CD4-positive, alpha-beta T cell (primary cell): ENCODE results near the gene MMP20. TPM values are rescaled to one million over a fixed set of nuclear protein-coding genes. Genes with fewer than 3 reads are reported as not detected.

Experiments used
- ATAC-seq: fragments of 200-7000 bp; cut with Tn5 transposase; one replicate; pipeline ENCODE4 v1.10.0; 2022; ENCODE audit warnings: mild to moderate bottlenecking; ENCODE audit not compliant: poor library complexity
- CTCF ChIA-PET: fragments of 350-600 bp; sonication (Branson Sonifier 250); formaldehyde crosslinking; loops from one replicate; lab custom pipeline; 2021; ENCODE audit warnings: antibody characterized with exemption, inconsistent platforms; lab: Charles Lee
- POLR2A ChIA-PET: fragments of 350-600 bp; sonication (Branson Sonifier 250); formaldehyde crosslinking; loops from one replicate; lab custom pipeline; 2021; ENCODE audit warnings: antibody characterized with exemption, inconsistent platforms; lab: Charles Lee
- DNase-seq, 14 experiments: peaks; one replicate each; pipeline ENCODE4 v3.0.0-alpha.2; 2013 to 2020; ENCODE audit warnings: mixed read lengths in 2 of 14
- H3K27ac ChIP-seq, 2 donors: one replicate each; pipeline versions ENCODE4 v1.5.1 to v1.7.0; 2013; ENCODE audit warnings: low read length in 2 of 2, low read depth in 1 of 2, mild to moderate bottlenecking in 1 of 2
- H3K27me3 ChIP-seq, 2 experiments: 1 replicate in 1 of 2; 2 replicates in 1 of 2; pipeline versions ENCODE4 v1.6.1 to v1.7.0; 2013; ENCODE audit warnings: low read length in 2 of 2, control low read depth in 1 of 2, mild to moderate bottlenecking in 1 of 2, moderate library complexity in 1 of 2; ENCODE audit not compliant: insufficient read depth in 2 of 2, control insufficient read depth in 1 of 2
- H3K36me3 ChIP-seq: one replicate; pipeline ENCODE4 v1.6.1; 2013; ENCODE audit warnings: low read length, control low read depth; ENCODE audit not compliant: insufficient read depth
- H3K4me1 ChIP-seq: one replicate; pipeline ENCODE4 v1.6.1; 2013; ENCODE audit warnings: low read length, control low read depth; ENCODE audit not compliant: insufficient read depth
- H3K4me3 ChIP-seq: one replicate; pipeline ENCODE4 v1.5.1; 2013; ENCODE audit warnings: mild to moderate bottlenecking, low read length, moderate library complexity
- H3K9me3 ChIP-seq, 2 experiments: 1 replicate in 1 of 2; 2 replicates in 1 of 2; pipeline versions ENCODE4 v1.6.1 to v1.7.0; 2013; ENCODE audit warnings: low read length in 2 of 2, mild to moderate bottlenecking in 2 of 2, control low read depth in 1 of 2, moderate library complexity in 1 of 2; ENCODE audit not compliant: control insufficient read depth in 1 of 2, insufficient read depth in 1 of 2
- H3K27ac Mint-ChIP-seq: one replicate; pipeline ENCODE4 v1.8.0; 2020; ENCODE audit warnings: mixed read lengths
- H3K27me3 Mint-ChIP-seq: one replicate; pipeline ENCODE4 v1.8.0; 2021; ENCODE audit warnings: mixed read lengths
- H3K36me3 Mint-ChIP-seq: one replicate; pipeline ENCODE4 v1.8.0; 2021; ENCODE audit warnings: low read depth, mixed read lengths
- H3K4me1 Mint-ChIP-seq: one replicate; pipeline ENCODE4 v1.8.0; 2021; ENCODE audit warnings: low read depth, mixed read lengths
- H3K4me3 Mint-ChIP-seq: one replicate; pipeline ENCODE4 v1.8.0; 2020; ENCODE audit warnings: mild to moderate bottlenecking, mixed read lengths
- H3K9me3 Mint-ChIP-seq: one replicate; pipeline ENCODE4 v1.8.0; 2020; ENCODE audit warnings: mixed read lengths
- CTCF ChIP-seq: fragments of 200-600 bp; IDR thresholded peaks from one replicate; pipeline ENCODE4 v1.8.0; 2022; ENCODE audit warnings: antibody characterized with exemption, mild to moderate bottlenecking
- intact Hi-C, 2 experiments: fragments of 100-400 bp; cut with DNase I in 1 of 2; cut with micrococcal nuclease in 1 of 2; formaldehyde crosslinking; loops; one replicate each; pipeline versions ENCODE4 v1.15.1 to v1.9.0; 2023 to 2025; cut with DNase I, micrococcal nuclease
- polyA plus RNA-seq, 2 donors: library from polyadenylated mRNA; unstranded; fragments of 120-200 nt; gene quantifications; one replicate each; pipeline ENCODE4 v1.2.1, GENCODE V29; 2013
- total RNA-seq, 174 experiments: library from RNA in 2 of 174; stranded (reverse) in 2 of 174; gene quantifications; one replicate each; pipeline ENCODE4 v1.2.3 and lab custom pipeline; 2021 to 2026

The MMP20 gene
- total RNA-seq (not detected), total RNA-seq (lab: John Stamatoyannopoulos, UW) (0 to 0.14 (median 0) reads per million in 172 experiments)
- not detected for polyA plus RNA-seq (2013, experiment 1 of 2)
- polyA plus RNA-seq (2013, experiment 2 of 2) = not detected

DNA sequence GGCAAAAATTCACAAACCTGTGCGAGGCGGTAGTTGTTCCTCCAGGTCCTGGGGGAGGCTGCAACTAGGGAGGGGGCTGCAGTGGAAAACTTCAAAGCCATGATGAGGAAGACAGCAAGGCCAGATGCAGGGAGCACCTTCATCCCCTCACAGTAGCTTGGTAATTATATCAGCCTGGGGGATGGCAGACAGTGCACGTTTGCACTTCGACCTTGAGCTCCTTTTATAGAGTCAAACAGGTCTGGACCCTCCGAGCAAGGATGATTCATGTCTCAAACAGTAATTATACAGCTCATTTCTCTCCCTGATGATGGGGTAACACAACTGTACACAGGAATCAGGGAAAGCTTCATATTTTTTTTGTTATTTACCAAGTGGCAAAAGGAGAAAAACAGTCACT, at the start of gene MMP20:
MMP20 (minus strand) TSS at position 156 of the 400 bp plus-strand sequence; CDS start at position 143, 13 bp downstream.
- Mint-ChIP-seq H3K27ac (no peak within 1 kb of the TSS), H3K36me3 (no peaks in the 10 kb centered on the region), H3K4me3 (no peak within 1 kb of the TSS), H3K9me3 (no peaks in the 10 kb centered on the region), H3K4me1 (no peaks in the 10 kb centered on the region), H3K27me3 (peaks cover 26% of the 10 kb centered on the region)
- ChIA-PET POLR2A (interaction anchor here (0.7 kb wide), 1 partner anchor 14 kb away, joined by 7 read pairs; no protein-coding TSS in a partner anchor), CTCF (no interaction called here)
- Histone ChIP-seq H3K4me1 (no peaks in the 10 kb centered on the region), H3K9me3 (no peaks in the 10 kb centered on the region), H3K27me3 (no peaks in the 10 kb centered on the region), H3K27ac (no peak within 1 kb of the TSS), H3K4me3 (no peak within 1 kb of the TSS), H3K36me3 (no peaks in the 10 kb centered on the region)
- ATAC-seq (no peak), DNase-seq (no peak)
- TF ChIP-seq CTCF = no peak
- intact Hi-C loops = no loop called here

DNA sequence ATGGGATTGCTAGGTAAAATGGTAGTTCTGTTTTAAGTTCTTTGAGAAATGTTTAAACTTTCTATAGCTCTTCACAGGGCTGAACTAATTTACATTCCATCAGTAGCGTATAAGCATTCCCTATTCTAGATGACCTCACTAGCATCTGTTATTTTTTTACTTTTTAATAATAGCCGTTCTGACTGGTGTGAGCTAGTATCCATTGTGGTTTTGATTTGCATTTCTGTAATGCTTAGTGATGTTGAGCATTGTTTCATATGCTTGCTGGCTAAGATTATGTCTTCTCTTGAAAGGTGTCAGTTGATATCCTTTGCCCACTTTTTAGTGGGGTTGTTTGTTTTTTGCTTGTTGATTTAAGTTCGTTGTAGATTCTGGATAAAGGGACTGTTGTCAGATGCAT, 44.5 kb upstream of the MMP20 start:
- Histone ChIP-seq H3K4me1 (no peaks in the 10 kb centered on the region), H3K9me3 (no peaks in the 10 kb centered on the region), H3K36me3 (no peaks in the 10 kb centered on the region), H3K27ac (no peak overlapping the region), H3K27me3 (no peaks in the 10 kb centered on the region), H3K4me3 (no peak overlapping the region)
- H3K27ac Mint-ChIP-seq = no peak overlapping the region
- no peaks in the 10 kb centered on the region for H3K9me3 Mint-ChIP-seq
- TF ChIP-seq CTCF = no peak
- no peak for DNase-seq
- intact Hi-C loops = loop anchor here in 1 of 2 experiments (5.0 kb wide), 2 partner anchors 172 to 807 kb away; no protein-coding TSS in a partner anchor
- no peaks in the 10 kb centered on the region for H3K4me1 Mint-ChIP-seq
- ATAC-seq = no peak
- ChIA-PET CTCF (no interaction called here), POLR2A (no interaction called here)
- H3K27me3 Mint-ChIP-seq = peaks cover 6% of the 10 kb centered on the region
- H3K4me3 Mint-ChIP-seq = no peak overlapping the region
- no peaks in the 10 kb centered on the region for H3K36me3 Mint-ChIP-seq

DNA sequence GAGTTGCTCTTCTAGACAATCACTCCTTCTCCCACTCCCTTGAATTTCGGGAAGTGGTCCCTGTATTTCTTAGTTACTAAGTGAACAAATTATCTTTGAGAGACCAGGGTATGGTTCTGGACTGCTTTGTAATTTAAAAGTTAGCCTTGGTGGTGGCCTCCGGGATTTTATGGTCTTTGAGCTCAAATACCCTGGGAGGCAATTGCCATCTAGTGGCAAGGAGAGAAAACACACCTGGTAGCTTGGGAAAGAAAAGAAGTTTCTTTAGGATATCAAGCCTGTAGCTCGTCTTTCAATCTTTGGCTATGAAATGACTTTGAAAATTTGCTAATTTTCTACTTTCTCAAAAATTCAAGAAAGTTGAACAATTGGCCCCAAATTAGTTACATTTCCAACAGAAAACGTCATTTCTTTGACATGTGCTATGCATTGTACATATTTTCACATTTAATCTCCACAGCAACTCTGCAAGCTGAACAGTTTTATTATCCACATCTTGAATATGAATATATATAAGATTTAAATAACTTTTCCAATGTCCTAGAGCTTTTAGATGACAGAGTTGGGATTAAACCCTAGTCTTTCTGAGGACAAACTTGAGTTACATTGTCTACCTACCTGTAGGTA, 41.3 kb upstream of the MMP20 start:
- no peaks in the 10 kb centered on the region for H3K36me3 ChIP-seq
- no peaks in the 10 kb centered on the region for H3K4me1 Mint-ChIP-seq
- peak in 5 of 14 experiments; percentile 2 to 57 (median 45) for DNase-seq
- peak; percentile 55 for ATAC-seq
- H3K4me3 ChIP-seq = no peak overlapping the region
- CTCF ChIA-PET = interaction anchor here (0.8 to 1.7 kb wide), 7 partner anchors 8 to 379 kb away, joined by 3 to 11 read pairs (median 3); no protein-coding TSS in a partner anchor
- H3K9me3 ChIP-seq = no peaks in the 10 kb centered on the region
- intact Hi-C loops = loop anchor here (1.0 to 5.0 kb wide), 4 partner anchors 169 to 804 kb away; no protein-coding TSS in a partner anchor
- POLR2A ChIA-PET = interaction anchor here (0.9 to 1.7 kb wide), 3 partner anchors 90 to 378 kb away, joined by 3 to 8 read pairs (median 4); no protein-coding TSS in a partner anchor
- no peaks in the 10 kb centered on the region for H3K4me1 ChIP-seq
- H3K36me3 Mint-ChIP-seq = no peaks in the 10 kb centered on the region
- no peaks in the 10 kb centered on the region for H3K27me3 ChIP-seq
- no peak overlapping the region for H3K27ac Mint-ChIP-seq
- H3K27ac ChIP-seq = no peak overlapping the region
- H3K27me3 Mint-ChIP-seq = peaks cover 9% of the 10 kb centered on the region
- H3K4me3 Mint-ChIP-seq = no peak overlapping the region
- H3K9me3 Mint-ChIP-seq = no peaks in the 10 kb centered on the region
- peak; percentile 86 for TF ChIP-seq CTCF
